Stimulated activated CD8-positive, alpha-beta memory T cell treated with anti-CD3 and anti-CD28 coated beads, Interleukin-12 subunit alpha, Interleukin-12 subunit beta, amount 100 ng/mL, for 1 hour (primary cell): Measurements from ENCODE around the gene KRTAP10-1.

ENCODE experiments used
- DNase-seq: peaks from one replicate; pipeline ENCODE4 v3.0.0-alpha.2; 2020; ENCODE audit warnings: low read depth

KRTAP10-1 gene

GRCh38 chr21:44548922-44549321 is 8.9 kb upstream of the KRTAP10-1 start:
- DNase-seq: no peak

GRCh38 chr21:44548381-44548780 is 8.4 kb upstream of the KRTAP10-1 start:
- DNase-seq: no peak

- DNase-seq: no peak
Observed at GRCh38 chr21:44547656-44548331, 7.8 kb upstream of the KRTAP10-1 start.

- no peak for DNase-seq
Observed at GRCh38 chr21:44544566-44544965, 4.6 kb upstream of the KRTAP10-1 start.

GRCh38 chr21:44542716-44543115 is 2.7 kb upstream of the KRTAP10-1 start:
- no peak for DNase-seq

- DNase-seq: no peak
Observed at GRCh38 chr21:44540741-44541288, 820 bp upstream of the KRTAP10-1 start.

GRCh38 chr21:44539046-44539445 is 949 bp downstream of the KRTAP10-1 start:
- DNase-seq: no peak

- no peak for DNase-seq
Observed at GRCh38 chr21:44537930-44538911, 1.8 kb downstream of the KRTAP10-1 start.

- DNase-seq: no peak
Observed at GRCh38 chr21:44535963-44536362, 4.0 kb downstream of the KRTAP10-1 start.

GRCh38 chr21:44534688-44535087 is 5.3 kb downstream of the KRTAP10-1 start:
- DNase-seq: no peak

GRCh38 chr21:44533891-44534627 is 5.9 kb downstream of the KRTAP10-1 start:
- no peak for DNase-seq

- DNase-seq: no peak
Observed at GRCh38 chr21:44533121-44533890, 6.7 kb downstream of the KRTAP10-1 start.

GRCh38 chr21:44532712-44533111 is 7.3 kb downstream of the KRTAP10-1 start:
- no peak for DNase-seq

- DNase-seq: no peak
Observed at GRCh38 chr21:44531606-44532564, 8.1 kb downstream of the KRTAP10-1 start.

GRCh38 chr21:44530903-44531605 is 8.9 kb downstream of the KRTAP10-1 start:
- DNase-seq: no peak

- no peak for DNase-seq
Observed at GRCh38 chr21:44530221-44530902, 9.6 kb downstream of the KRTAP10-1 start.

GRCh38 chr21:44529503-44530125 is 10.4 kb downstream of the KRTAP10-1 start:
- no peak for DNase-seq

- DNase-seq: no peak
Observed at GRCh38 chr21:44529011-44529421, 11.0 kb downstream of the KRTAP10-1 start.

- DNase-seq: no peak
Observed at GRCh38 chr21:44528634-44528995, 11.4 kb downstream of the KRTAP10-1 start.
